ENCODE data around the gene SLC35G1. TPM values are rescaled to one million over a fixed set of nuclear protein-coding genes. Genes with fewer than 3 reads are reported as not detected.

The SLC35G1 gene
- total RNA-seq, 1 donor from 2014 or later: 13.9 TPM

DNA sequence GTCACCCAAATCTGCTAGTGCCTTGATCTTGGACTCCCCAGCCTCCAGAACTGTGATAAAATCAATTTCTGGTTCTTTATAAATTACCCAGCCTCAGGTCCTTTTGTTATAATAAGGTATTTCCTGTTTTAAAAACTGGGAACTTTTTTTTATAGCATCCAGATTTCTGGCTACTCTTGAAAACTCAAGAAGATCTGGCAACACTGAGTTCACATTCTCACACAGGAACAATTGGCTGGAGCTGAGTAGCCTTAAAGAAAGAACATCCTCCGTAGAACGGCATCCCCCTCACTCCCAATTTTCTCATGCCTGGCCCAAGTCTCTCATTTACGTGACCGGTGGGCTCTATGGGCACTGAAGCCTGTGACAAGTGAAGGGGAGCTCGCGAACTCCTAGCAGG, 47.1 kb downstream of the SLC35G1 start:
- no peaks in the 10 kb centered on the region for H3K27me3 Mint-ChIP-seq
- no peaks in the 10 kb centered on the region for H3K36me3 Mint-ChIP-seq
- TF ChIP-seq, protein P1, sequence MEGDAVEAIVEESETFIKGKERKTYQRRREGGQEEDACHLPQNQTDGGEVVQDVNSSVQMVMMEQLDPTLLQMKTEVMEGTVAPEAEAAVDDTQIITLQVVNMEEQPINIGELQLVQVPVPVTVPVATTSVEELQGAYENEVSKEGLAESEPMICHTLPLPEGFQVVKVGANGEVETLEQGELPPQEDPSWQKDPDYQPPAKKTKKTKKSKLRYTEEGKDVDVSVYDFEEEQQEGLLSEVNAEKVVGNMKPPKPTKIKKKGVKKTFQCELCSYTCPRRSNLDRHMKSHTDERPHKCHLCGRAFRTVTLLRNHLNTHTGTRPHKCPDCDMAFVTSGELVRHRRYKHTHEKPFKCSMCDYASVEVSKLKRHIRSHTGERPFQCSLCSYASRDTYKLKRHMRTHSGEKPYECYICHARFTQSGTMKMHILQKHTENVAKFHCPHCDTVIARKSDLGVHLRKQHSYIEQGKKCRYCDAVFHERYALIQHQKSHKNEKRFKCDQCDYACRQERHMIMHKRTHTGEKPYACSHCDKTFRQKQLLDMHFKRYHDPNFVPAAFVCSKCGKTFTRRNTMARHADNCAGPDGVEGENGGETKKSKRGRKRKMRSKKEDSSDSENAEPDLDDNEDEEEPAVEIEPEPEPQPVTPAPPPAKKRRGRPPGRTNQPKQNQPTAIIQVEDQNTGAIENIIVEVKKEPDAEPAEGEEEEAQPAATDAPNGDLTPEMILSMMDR (conservative IDR thresholded peaks at IDR 0.05): no peak
- H3K4me3 Mint-ChIP-seq: no peak overlapping the region
- H3K27ac Mint-ChIP-seq: no peak overlapping the region
- peaks cover 8% of the 10 kb centered on the region for H3K4me1 Mint-ChIP-seq (ENCODE audit: unreplicated experiment)
- DNase-seq (ENCODE audit: extremely low spot score, unreplicated experiment): no peak
- H3K9me3 Mint-ChIP-seq: no peaks in the 10 kb centered on the region

DNA sequence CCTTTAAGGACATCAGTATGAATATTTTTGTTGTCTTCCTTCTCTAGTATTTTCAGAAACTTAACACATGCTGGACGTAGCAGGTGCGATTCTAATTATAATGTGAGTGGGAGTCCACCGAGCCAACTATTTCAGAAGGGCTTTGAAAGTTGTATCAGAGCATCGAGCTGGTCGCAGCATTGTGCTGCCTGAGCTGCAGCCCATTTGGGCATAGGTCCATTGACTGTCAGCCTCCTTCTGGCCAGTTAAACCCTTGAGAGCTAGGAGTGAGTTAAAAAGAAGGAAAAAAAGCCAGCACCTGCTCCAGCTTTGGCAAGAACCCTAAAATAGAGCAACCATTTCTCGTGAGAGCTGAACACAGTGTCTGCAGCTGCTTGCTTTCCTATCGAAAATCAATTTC, 47.8 kb downstream of the SLC35G1 start:
- peaks cover 10% of the 10 kb centered on the region for H3K4me1 Mint-ChIP-seq (ENCODE audit: unreplicated experiment)
- DNase-seq (ENCODE audit: extremely low spot score, unreplicated experiment): no peak

DNA sequence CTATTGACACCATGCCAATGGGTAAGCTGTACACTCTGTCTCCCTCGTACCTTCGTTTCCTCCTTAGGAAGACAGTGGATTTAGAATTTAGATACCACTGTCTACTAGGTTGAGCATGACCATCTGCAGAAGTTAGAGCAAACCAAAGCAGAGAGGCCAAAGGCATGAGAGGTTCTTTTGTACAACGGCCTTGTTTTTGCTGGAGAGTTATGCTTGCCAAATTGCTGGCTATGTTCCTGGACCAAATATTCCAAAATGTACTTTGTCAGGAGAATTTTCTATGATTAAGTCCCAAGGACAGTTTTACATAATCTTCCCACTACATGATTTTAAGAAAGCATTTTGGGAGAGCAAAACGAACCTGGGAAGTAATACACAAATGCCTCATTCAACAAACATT, 52.0 kb downstream of the SLC35G1 start:
- TF ChIP-seq, protein P1 (conservative IDR thresholded peaks at IDR 0.05): no peak
- no peaks in the 10 kb centered on the region for H3K9me3 Mint-ChIP-seq
- no peaks in the 10 kb centered on the region for H3K36me3 Mint-ChIP-seq
- peaks cover 22% of the 10 kb centered on the region for H3K4me1 Mint-ChIP-seq (ENCODE audit: unreplicated experiment)
- H3K27ac Mint-ChIP-seq: no peak overlapping the region
- no peak overlapping the region for H3K4me3 Mint-ChIP-seq
- H3K27me3 Mint-ChIP-seq: no peaks in the 10 kb centered on the region
- DNase-seq (ENCODE audit: extremely low spot score, unreplicated experiment): no peak

More for the DNA sequence above, 47.8 kb downstream of the SLC35G1 start:
- H3K36me3 Mint-ChIP-seq: no peaks in the 10 kb centered on the region
- H3K27me3 Mint-ChIP-seq: no peaks in the 10 kb centered on the region
- H3K27ac Mint-ChIP-seq: no peak overlapping the region
- H3K4me3 Mint-ChIP-seq: no peak overlapping the region
- TF ChIP-seq, protein P1 (conservative IDR thresholded peaks at IDR 0.05): no peak
- H3K9me3 Mint-ChIP-seq: no peaks in the 10 kb centered on the region

DNA sequence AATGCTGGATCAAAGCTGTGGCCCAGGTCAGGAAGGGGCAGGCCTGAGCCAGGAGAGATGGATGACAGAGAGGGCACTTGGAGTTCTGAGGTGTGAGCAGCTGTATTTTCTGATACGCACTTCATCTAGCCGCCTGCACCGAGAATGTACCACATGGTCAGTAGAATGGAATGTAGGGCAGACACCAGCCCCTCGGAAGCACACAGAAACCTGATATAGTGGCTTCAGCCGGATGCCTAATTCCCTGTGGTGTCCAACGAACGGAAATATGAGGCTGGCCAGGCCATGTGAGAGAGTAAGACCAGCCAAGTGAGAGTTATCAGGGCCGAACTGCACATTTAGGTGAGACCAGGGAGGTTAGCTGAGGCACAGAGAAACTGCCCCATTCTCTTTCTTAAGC, 53.3 kb downstream of the SLC35G1 start:
- H3K4me3 Mint-ChIP-seq: peak overlapping the region; percentile 14
- TF ChIP-seq, protein P1 (conservative IDR thresholded peaks at IDR 0.05): no peak
- H3K4me1 Mint-ChIP-seq (ENCODE audit: unreplicated experiment): peaks cover 26% of the 10 kb centered on the region
- no peaks in the 10 kb centered on the region for H3K9me3 Mint-ChIP-seq
- DNase-seq (ENCODE audit: extremely low spot score, unreplicated experiment): no peak
- no peaks in the 10 kb centered on the region for H3K27me3 Mint-ChIP-seq
- H3K36me3 Mint-ChIP-seq: no peaks in the 10 kb centered on the region
- H3K27ac Mint-ChIP-seq: no peak overlapping the region

DNA sequence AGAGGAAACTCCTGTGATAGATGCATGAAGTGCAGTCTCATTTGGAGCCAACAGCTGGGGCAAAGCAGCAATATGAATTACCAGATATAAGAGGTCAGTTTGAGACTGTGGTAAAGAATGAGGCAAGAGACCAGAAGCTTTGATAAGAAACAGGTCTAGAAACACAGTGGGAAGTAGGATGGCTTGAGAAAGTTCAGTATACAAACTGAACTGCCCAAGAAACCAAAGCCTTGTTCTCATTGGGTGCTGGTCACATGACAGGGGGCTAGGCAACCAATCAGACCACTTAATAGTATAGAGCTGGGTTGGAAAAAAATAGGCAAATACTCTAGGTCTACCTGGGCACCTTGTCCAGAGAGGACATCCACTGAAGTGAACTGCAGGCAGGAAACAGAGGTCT, 53.7 kb downstream of the SLC35G1 start:
- H3K27me3 Mint-ChIP-seq: no peaks in the 10 kb centered on the region
- DNase-seq (ENCODE audit: extremely low spot score, unreplicated experiment): no peak
- H3K27ac Mint-ChIP-seq: no peak overlapping the region
- no peaks in the 10 kb centered on the region for H3K36me3 Mint-ChIP-seq
- TF ChIP-seq, protein P1 (conservative IDR thresholded peaks at IDR 0.05): no peak
- H3K4me1 Mint-ChIP-seq (ENCODE audit: unreplicated experiment): peaks cover 27% of the 10 kb centered on the region
- H3K9me3 Mint-ChIP-seq: no peaks in the 10 kb centered on the region
- H3K4me3 Mint-ChIP-seq: no peak overlapping the region

DNA sequence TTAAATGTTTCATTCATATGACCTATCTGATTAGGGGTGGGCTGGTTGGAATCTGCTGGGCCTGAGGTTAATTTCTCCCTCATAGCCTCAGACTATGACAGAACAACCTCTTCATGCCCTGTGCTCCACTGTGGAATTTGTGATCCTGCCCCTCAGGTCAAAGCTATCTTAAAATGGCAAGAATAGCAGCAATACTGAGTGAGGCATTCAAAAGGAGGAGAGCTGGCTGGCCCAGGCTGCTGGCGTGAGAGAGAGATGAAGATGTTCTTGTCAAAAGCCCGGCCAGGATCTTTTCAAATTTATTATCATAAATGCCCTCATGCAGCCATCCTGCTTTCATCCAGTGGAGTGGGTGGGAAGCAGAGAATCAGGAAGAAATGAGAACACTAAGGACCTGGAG, 58.1 kb downstream of the SLC35G1 start:
- H3K27me3 Mint-ChIP-seq: no peaks in the 10 kb centered on the region
- no peaks in the 10 kb centered on the region for H3K9me3 Mint-ChIP-seq
- H3K4me3 Mint-ChIP-seq: no peak overlapping the region
- TF ChIP-seq, protein P1 (conservative IDR thresholded peaks at IDR 0.05): no peak
- no peaks in the 10 kb centered on the region for H3K36me3 Mint-ChIP-seq
- H3K4me1 Mint-ChIP-seq (ENCODE audit: unreplicated experiment): peaks cover 13% of the 10 kb centered on the region
- peak overlapping the region; percentile 32 for H3K27ac Mint-ChIP-seq
- no peak for DNase-seq (ENCODE audit: extremely low spot score, unreplicated experiment)

Measured in type B pancreatic cell (in vitro differentiated cells).